Neural cell (in vitro differentiated cells): ENCODE measurements around the gene POLR1D. TPM values are rescaled to one million over a fixed set of nuclear protein-coding genes. Genes with fewer than 3 reads are reported as not detected.

Source experiments
- H2AFZ ChIP-seq: fragments of 200-600, 300-800 bp; sonication (generic), shearing (Covaris generic); 2 replicates; pipeline ENCODE4 v1.6.0; 2014; ENCODE audit warnings: low read depth, mild to moderate bottlenecking, antibody characterized with exemption, low read length, moderate library complexity
- H3F3A ChIP-seq: fragments of 200-600 bp; shearing (Covaris generic); 2 replicates; pipeline ENCODE4 v1.6.1; 2016; ENCODE audit warnings: mild to moderate bottlenecking, moderate library complexity, mixed read lengths, antibody characterized with exemption, low read length; ENCODE audit not compliant: insufficient read depth, poor library complexity, severe bottlenecking
- H3K27ac ChIP-seq: fragments of 200-600, 300-800 bp; sonication (generic), shearing (Covaris generic); 2 replicates; pipeline ENCODE4 v1.5.1; 2014; ENCODE audit warnings: mild to moderate bottlenecking, low read length, moderate library complexity
- H3K27me3 ChIP-seq: fragments of 300-800, 200-600 bp; sonication (generic), shearing (Covaris generic); 2 replicates; pipeline ENCODE4 v1.6.0; 2014; ENCODE audit warnings: mild to moderate bottlenecking, low read depth, low read length, moderate library complexity; ENCODE audit not compliant: insufficient read depth
- H3K36me3 ChIP-seq: fragments of 300-800, 200-600 bp; sonication (generic), shearing (Covaris generic); 2 replicates; pipeline ENCODE4 v1.5.1; 2014; ENCODE audit warnings: mild to moderate bottlenecking, antibody characterized with exemption, low read length, moderate library complexity; ENCODE audit not compliant: insufficient read depth
- H3K4me2 ChIP-seq: fragments of 300-800, 200-600 bp; sonication (generic), shearing (Covaris generic); 2 replicates; pipeline ENCODE4 v1.6.0; 2014; ENCODE audit warnings: mild to moderate bottlenecking, low read length
- H3K4me3 ChIP-seq: fragments of 300-800, 200-600 bp; sonication (generic), shearing (Covaris generic); 2 replicates; pipeline ENCODE4 v1.5.1; 2014; ENCODE audit warnings: mild to moderate bottlenecking, low read length, moderate library complexity
- H3K79me2 ChIP-seq: fragments of 200-600 bp; shearing (Covaris generic); replicated peaks from 2 replicates; pipeline ENCODE4 v1.6.0; 2014; ENCODE audit warnings: mild to moderate bottlenecking, low read length, moderate library complexity; ENCODE audit not compliant: insufficient read depth
- H3K9ac ChIP-seq: fragments of 300-800, 200-600 bp; sonication (generic), shearing (Covaris generic); 2 replicates; pipeline ENCODE4 v1.6.1; 2016; ENCODE audit warnings: mild to moderate bottlenecking, low read length, mixed read lengths
- H3K9me2 ChIP-seq: fragments of 200-600 bp; shearing (Covaris generic); 2 replicates; pipeline ENCODE4 v1.6.1; 2016; ENCODE audit warnings: mild to moderate bottlenecking, low read length, mixed read lengths; ENCODE audit not compliant: insufficient read depth
- H3K9me3 ChIP-seq: fragments of 200-600, 300-800 bp; sonication (generic), shearing (Covaris generic); 2 replicates; pipeline ENCODE4 v1.6.1; 2016; ENCODE audit warnings: mild to moderate bottlenecking, mixed run types, low read length, moderate library complexity, mixed read lengths
- H4K20me1 ChIP-seq: fragments of 200-600 bp; shearing (Covaris generic); 2 replicates; pipeline ENCODE4 v1.6.1; 2016; ENCODE audit warnings: mild to moderate bottlenecking, mixed run types; ENCODE audit not compliant: insufficient read depth
- EP300 ChIP-seq: fragments of 450-650 bp; conservative IDR thresholded peaks from 2 replicates; pipeline ENCODE4 v1.6.1; 2014; ENCODE audit warnings: antibody characterized with exemption, mild to moderate bottlenecking, moderate library complexity; ENCODE audit not compliant: poor library complexity, severe bottlenecking
- EZH2 ChIP-seq: fragments of 200-600, 300-800 bp; shearing (Covaris generic), sonication (generic); IDR thresholded peaks from 2 replicates; pipeline ENCODE4 v1.6.1; 2014; ENCODE audit warnings: antibody characterized with exemption, low read length, borderline replicate concordance, mild to moderate bottlenecking; ENCODE audit not compliant: insufficient read depth, poor library complexity, severe bottlenecking
- MXI1 ChIP-seq: fragments of 450-650 bp; conservative IDR thresholded peaks from 2 replicates; pipeline ENCODE4 v1.6.1; 2014; ENCODE audit warnings: antibody characterized with exemption, mild to moderate bottlenecking; ENCODE audit not compliant: poor library complexity, severe bottlenecking
- POLR2AphosphoS5 ChIP-seq: IDR thresholded peaks from 2 replicates; pipeline ENCODE4 v1.6.1; 2012
- RAD21 ChIP-seq: fragments of 450-650 bp; conservative IDR thresholded peaks from 2 replicates; pipeline ENCODE4 v1.6.1; 2014; ENCODE audit warnings: antibody characterized with exemption, mild to moderate bottlenecking, moderate library complexity
- SMC3 ChIP-seq: fragments of 450-650 bp; conservative IDR thresholded peaks from 2 replicates; pipeline ENCODE4 v1.6.1; 2014; ENCODE audit warnings: antibody characterized with exemption, mild to moderate bottlenecking, moderate library complexity; ENCODE audit not compliant: poor library complexity
- TAF1 ChIP-seq: IDR thresholded peaks from 2 replicates; pipeline ENCODE4 v1.6.1; 2012; ENCODE audit warnings: low read depth
- polyA plus RNA-seq: library from polyadenylated mRNA; depleted of rRNA; stranded (reverse); fragments of >200 nt; gene quantifications from 2 replicates; pipeline ENCODE4 v1.2.3, GENCODE V29; 2014
- TF ChIP-seq, protein P1 (sequence below): fragments of 450-650 bp; IDR thresholded peaks from 2 replicates; pipeline ENCODE4 v1.5.1; 2014; ENCODE audit warnings: antibody characterized with exemption, mild to moderate bottlenecking, moderate library complexity; ENCODE audit not compliant: poor library complexity, severe bottlenecking
- TF ChIP-seq, protein P2 (sequence below): IDR thresholded peaks from 2 replicates; pipeline ENCODE4 v1.6.1; 2012; ENCODE audit warnings: borderline replicate concordance

Gene POLR1D
- polyA plus RNA-seq, 1 donor from 2014 or later = 179 TPM

GRCh38 chr13:27661017-27661416 lies 39.3 kb downstream of the POLR1D start:
- Histone ChIP-seq H3K36me3 (no peaks in the 10 kb centered on the region), H3K27me3 (no peaks in the 10 kb centered on the region), H3K9me3 (no peaks in the 10 kb centered on the region), H3K4me2 (no peak overlapping the region), H3K27ac (no peak overlapping the region), H2AFZ (no peak overlapping the region), H3K9me2 (no peaks in the 10 kb centered on the region), H3K9ac (no peak overlapping the region), H4K20me1 (no peaks in the 10 kb centered on the region), H3K79me2 (no peaks in the 10 kb centered on the region), H3F3A (no peaks in the 10 kb centered on the region), H3K4me3 (no peak overlapping the region)
- TF ChIP-seq TAF1 (no peak), RAD21 (no peak), MXI1 (no peak), EZH2 (no peak)
- TF ChIP-seq, protein P1, sequence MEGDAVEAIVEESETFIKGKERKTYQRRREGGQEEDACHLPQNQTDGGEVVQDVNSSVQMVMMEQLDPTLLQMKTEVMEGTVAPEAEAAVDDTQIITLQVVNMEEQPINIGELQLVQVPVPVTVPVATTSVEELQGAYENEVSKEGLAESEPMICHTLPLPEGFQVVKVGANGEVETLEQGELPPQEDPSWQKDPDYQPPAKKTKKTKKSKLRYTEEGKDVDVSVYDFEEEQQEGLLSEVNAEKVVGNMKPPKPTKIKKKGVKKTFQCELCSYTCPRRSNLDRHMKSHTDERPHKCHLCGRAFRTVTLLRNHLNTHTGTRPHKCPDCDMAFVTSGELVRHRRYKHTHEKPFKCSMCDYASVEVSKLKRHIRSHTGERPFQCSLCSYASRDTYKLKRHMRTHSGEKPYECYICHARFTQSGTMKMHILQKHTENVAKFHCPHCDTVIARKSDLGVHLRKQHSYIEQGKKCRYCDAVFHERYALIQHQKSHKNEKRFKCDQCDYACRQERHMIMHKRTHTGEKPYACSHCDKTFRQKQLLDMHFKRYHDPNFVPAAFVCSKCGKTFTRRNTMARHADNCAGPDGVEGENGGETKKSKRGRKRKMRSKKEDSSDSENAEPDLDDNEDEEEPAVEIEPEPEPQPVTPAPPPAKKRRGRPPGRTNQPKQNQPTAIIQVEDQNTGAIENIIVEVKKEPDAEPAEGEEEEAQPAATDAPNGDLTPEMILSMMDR = no peak

DNA sequence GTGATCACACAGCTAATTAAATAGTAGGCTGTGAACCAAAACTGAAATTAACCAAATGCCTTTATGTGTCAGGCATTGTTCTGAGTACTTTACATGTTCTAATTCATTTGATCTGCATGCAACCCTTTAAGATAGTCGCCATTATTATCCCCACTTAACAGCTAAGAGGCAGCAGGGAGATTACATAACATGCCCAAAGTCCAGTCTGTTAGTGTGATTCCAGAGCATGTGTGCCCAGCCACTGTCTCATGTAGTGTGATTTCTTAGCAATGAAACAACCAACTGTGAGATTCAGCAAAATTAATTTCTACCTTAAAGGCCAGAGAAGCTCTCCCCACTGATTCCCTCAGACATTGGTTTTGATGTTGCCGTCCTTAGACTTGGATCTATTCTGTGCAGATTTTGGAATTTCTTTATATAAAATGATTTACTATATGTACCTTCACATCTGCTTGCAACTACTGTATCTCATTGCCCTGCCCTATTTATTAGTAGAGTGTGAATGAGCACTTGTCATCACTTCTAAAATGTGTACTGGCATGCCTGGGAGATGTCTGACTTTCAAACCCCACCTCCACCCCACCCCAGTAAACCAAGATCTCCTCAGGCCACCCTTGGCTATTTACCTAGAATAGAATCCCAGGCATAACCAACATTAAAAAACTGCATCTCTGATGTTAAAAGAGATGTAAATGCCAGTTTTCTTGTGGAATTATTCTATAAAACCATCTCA lies 41.2 kb downstream of the POLR1D start:
- TF ChIP-seq, protein P1 = no peak
- no peak for TF ChIP-seq EP300
- Histone ChIP-seq H3K9me2 (no peaks in the 10 kb centered on the region), H2AFZ (no peak overlapping the region), H3K27ac (no peak overlapping the region), H3K27me3 (no peaks in the 10 kb centered on the region), H3K79me2 (no peaks in the 10 kb centered on the region), H3K9me3 (no peaks in the 10 kb centered on the region), H3K36me3 (no peaks in the 10 kb centered on the region), H3K4me3 (no peak overlapping the region), H3K4me2 (no peak overlapping the region), H4K20me1 (no peaks in the 10 kb centered on the region), H3K9ac (no peak overlapping the region), H3F3A (no peaks in the 10 kb centered on the region)

DNA sequence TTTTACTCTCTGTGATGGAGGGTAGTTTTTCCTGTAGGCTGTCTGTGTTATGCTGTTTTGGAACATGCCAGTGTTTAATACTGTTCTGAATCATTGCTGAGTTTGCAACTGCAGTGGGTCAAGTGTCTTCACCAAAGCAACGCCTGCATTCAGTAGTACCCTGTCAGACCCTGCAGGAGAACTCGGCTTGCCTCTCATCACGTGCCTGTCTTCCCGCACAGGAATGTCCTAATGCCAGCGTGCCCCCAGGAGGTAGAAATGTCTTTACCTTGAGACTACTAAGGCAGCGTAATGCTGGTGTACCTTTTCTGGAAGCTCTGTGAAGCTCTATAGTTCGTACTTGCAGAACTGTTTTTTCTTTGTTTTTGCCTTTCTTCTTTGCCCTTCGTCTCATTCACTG lies 42.3 kb downstream of the POLR1D start:
- Histone ChIP-seq H3K79me2 (no peaks in the 10 kb centered on the region), H3K4me3 (no peak overlapping the region), H3K9me2 (no peaks in the 10 kb centered on the region), H4K20me1 (no peaks in the 10 kb centered on the region), H2AFZ (no peak overlapping the region), H3F3A (no peaks in the 10 kb centered on the region), H3K9ac (no peak overlapping the region), H3K9me3 (no peaks in the 10 kb centered on the region), H3K27ac (no peak overlapping the region), H3K27me3 (no peaks in the 10 kb centered on the region), H3K36me3 (no peaks in the 10 kb centered on the region), H3K4me2 (no peak overlapping the region)
- TF ChIP-seq TAF1 (no peak), MXI1 (no peak), EZH2 (no peak), RAD21 (no peak), EP300 (no peak), POLR2AphosphoS5 (no peak), SMC3 (no peak)
- TF ChIP-seq, protein P1 = no peak
- TF ChIP-seq, protein P2, sequence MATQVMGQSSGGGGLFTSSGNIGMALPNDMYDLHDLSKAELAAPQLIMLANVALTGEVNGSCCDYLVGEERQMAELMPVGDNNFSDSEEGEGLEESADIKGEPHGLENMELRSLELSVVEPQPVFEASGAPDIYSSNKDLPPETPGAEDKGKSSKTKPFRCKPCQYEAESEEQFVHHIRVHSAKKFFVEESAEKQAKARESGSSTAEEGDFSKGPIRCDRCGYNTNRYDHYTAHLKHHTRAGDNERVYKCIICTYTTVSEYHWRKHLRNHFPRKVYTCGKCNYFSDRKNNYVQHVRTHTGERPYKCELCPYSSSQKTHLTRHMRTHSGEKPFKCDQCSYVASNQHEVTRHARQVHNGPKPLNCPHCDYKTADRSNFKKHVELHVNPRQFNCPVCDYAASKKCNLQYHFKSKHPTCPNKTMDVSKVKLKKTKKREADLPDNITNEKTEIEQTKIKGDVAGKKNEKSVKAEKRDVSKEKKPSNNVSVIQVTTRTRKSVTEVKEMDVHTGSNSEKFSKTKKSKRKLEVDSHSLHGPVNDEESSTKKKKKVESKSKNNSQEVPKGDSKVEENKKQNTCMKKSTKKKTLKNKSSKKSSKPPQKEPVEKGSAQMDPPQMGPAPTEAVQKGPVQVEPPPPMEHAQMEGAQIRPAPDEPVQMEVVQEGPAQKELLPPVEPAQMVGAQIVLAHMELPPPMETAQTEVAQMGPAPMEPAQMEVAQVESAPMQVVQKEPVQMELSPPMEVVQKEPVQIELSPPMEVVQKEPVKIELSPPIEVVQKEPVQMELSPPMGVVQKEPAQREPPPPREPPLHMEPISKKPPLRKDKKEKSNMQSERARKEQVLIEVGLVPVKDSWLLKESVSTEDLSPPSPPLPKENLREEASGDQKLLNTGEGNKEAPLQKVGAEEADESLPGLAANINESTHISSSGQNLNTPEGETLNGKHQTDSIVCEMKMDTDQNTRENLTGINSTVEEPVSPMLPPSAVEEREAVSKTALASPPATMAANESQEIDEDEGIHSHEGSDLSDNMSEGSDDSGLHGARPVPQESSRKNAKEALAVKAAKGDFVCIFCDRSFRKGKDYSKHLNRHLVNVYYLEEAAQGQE = no peak
